WTC11 (cell line): ENCODE measurements around the gene GAS6. TPM values are rescaled to one million over a fixed set of nuclear protein-coding genes. Genes with fewer than 3 reads are reported as not detected.
"Not testable (repeated sequence)": the region's sequence is repeated elsewhere in the genome, so short reads cannot be mapped to it uniquely, and the experiment has no call there.

Source experiments
- ATAC-seq: fragments of 200-7000 bp; cut with Tn5 transposase; 2 replicates; pipeline ENCODE4 v1.10.0; 2021; ENCODE audit warnings: mild to moderate bottlenecking, moderate library complexity
- CTCF ChIA-PET: fragments of 300-600 bp; sonication (Branson Sonifier 250); formaldehyde crosslinking; loops from one replicate; lab custom pipeline; 2021; ENCODE audit warnings: antibody characterized with exemption; lab: Charles Lee
- POLR2A ChIA-PET: fragments of 350-600 bp; sonication (Branson Sonifier 250); formaldehyde crosslinking; loops from one replicate; lab custom pipeline; 2021; ENCODE audit warnings: antibody characterized with exemption; lab: Charles Lee
- DNase-seq: peaks from one replicate; pipeline ENCODE4 v3.0.0; 2021; ENCODE audit warnings: low spot score
- H3K27ac Mint-ChIP-seq: 2 replicates; pipeline ENCODE4 v1.8.0; 2021; ENCODE audit warnings: mixed read lengths
- H3K27me3 Mint-ChIP-seq: 2 replicates; pipeline ENCODE4 v1.8.0; 2021; ENCODE audit warnings: low read depth, mild to moderate bottlenecking, moderate library complexity, mixed read lengths
- H3K36me3 Mint-ChIP-seq: 2 replicates; pipeline ENCODE4 v1.8.0; 2021; ENCODE audit warnings: mixed read lengths
- H3K4me1 Mint-ChIP-seq: 2 replicates; pipeline ENCODE4 v1.8.0; 2022; ENCODE audit warnings: mixed read lengths
- H3K4me3 Mint-ChIP-seq: 2 replicates; pipeline ENCODE4 v1.8.0; 2021; ENCODE audit warnings: mild to moderate bottlenecking, moderate library complexity, mixed read lengths
- H3K9me3 Mint-ChIP-seq: 2 replicates; pipeline ENCODE4 v1.8.0; 2021; ENCODE audit warnings: mixed read lengths
- ATF1 ChIP-seq: sonication (generic); formaldehyde crosslinking; IDR thresholded peaks from 2 replicates; pipeline ENCODE4 v1.8.1; 2023; ENCODE audit warnings: mild to moderate bottlenecking, moderate library complexity, missing genetic modification reagents
- FOXK1 ChIP-seq: sonication (generic); formaldehyde crosslinking; IDR thresholded peaks from 2 replicates; pipeline ENCODE4 v1.8.0; 2022; ENCODE audit warnings: mild to moderate bottlenecking, moderate library complexity, missing genetic modification reagents
- KAT7 ChIP-seq: sonication (generic); formaldehyde crosslinking; IDR thresholded peaks from 2 replicates; pipeline ENCODE4 v1.8.1; 2023; ENCODE audit warnings: missing genetic modification reagents, mild to moderate bottlenecking, borderline replicate concordance
- MXD4 ChIP-seq: fragments of 250-450 bp; sonication (Bioruptor Pico); IDR thresholded peaks from 2 replicates; pipeline ENCODE4 v1.8.0; 2021; ENCODE audit warnings: mild to moderate bottlenecking, moderate library complexity, borderline replicate concordance
- NFATC4 ChIP-seq: fragments of 250-450 bp; sonication (Bioruptor Pico); IDR thresholded peaks from 2 replicates; pipeline ENCODE4 v1.9.0; 2021; ENCODE audit warnings: mild to moderate bottlenecking
- NFE2L1 ChIP-seq: sonication (generic); formaldehyde crosslinking; IDR thresholded peaks from 2 replicates; pipeline ENCODE4 v1.8.1; 2023; ENCODE audit warnings: missing genetic modification reagents
- SOX15 ChIP-seq: fragments of 250-450 bp; sonication (Bioruptor Pico); IDR thresholded peaks from 2 replicates; pipeline ENCODE4 v1.9.0; 2021; ENCODE audit warnings: mild to moderate bottlenecking
- SP1 ChIP-seq: sonication (generic); formaldehyde crosslinking; conservative IDR thresholded peaks from 2 replicates; pipeline ENCODE4 v1.8.1; 2022; ENCODE audit warnings: missing genetic modification reagents
- TCF7 ChIP-seq: sonication (generic); formaldehyde crosslinking; IDR thresholded peaks from 2 replicates; pipeline ENCODE4 v1.8.0; 2022; ENCODE audit warnings: mild to moderate bottlenecking, low read depth, missing genetic modification reagents, moderate library complexity
- ZNF396 ChIP-seq: fragments of 250-450 bp; sonication (Bioruptor Pico); IDR thresholded peaks from 2 replicates; pipeline ENCODE4 v1.8.0; 2021; ENCODE audit warnings: mild to moderate bottlenecking, moderate library complexity, borderline replicate concordance
- total RNA-seq: library from RNA; stranded (reverse); gene quantifications from 3 replicates; pipeline ENCODE4 v1.2.3, GENCODE V29; 2021
- TF ChIP-seq, protein P1 (sequence below): sonication (generic); formaldehyde crosslinking; IDR thresholded peaks from 2 replicates; pipeline ENCODE4 v1.8.0; 2022; ENCODE audit warnings: mild to moderate bottlenecking, missing genetic modification reagents
- TF ChIP-seq, protein P2 (sequence below): fragments of 250-450 bp; sonication (Bioruptor Pico); IDR thresholded peaks from 2 replicates; pipeline ENCODE4 v1.9.0; 2021; ENCODE audit warnings: moderate library complexity, mild to moderate bottlenecking, inconsistent platforms, borderline replicate concordance
- TF ChIP-seq, protein P3 (sequence below): sonication (generic); formaldehyde crosslinking; IDR thresholded peaks from 2 replicates; pipeline ENCODE4 v1.8.0; 2023; ENCODE audit warnings: mild to moderate bottlenecking, missing genetic modification reagents
- TF ChIP-seq, protein P4 (sequence below): sonication (generic); formaldehyde crosslinking; IDR thresholded peaks from 2 replicates; pipeline ENCODE4 v1.8.1; 2023; ENCODE audit warnings: mild to moderate bottlenecking, moderate library complexity, missing genetic modification reagents
- TF ChIP-seq, protein P5 (sequence below): sonication (generic); formaldehyde crosslinking; IDR thresholded peaks from 2 replicates; pipeline ENCODE4 v1.8.0; 2022; ENCODE audit warnings: mild to moderate bottlenecking, missing genetic modification reagents
- TF ChIP-seq, protein P6 (sequence below): fragments of 250-450 bp; sonication (Bioruptor Pico); IDR thresholded peaks from 2 replicates; pipeline ENCODE4 v2.1.2; 2022; ENCODE audit warnings: mild to moderate bottlenecking, moderate library complexity
- TF ChIP-seq, protein P7 (sequence below): sonication (generic); formaldehyde crosslinking; IDR thresholded peaks from 2 replicates; pipeline ENCODE4 v1.8.0; 2022; ENCODE audit warnings: mild to moderate bottlenecking, missing genetic modification reagents

GAS6 gene
- total RNA-seq, 1 experiment from 2014 or later: 29.4 TPM

DNA sequence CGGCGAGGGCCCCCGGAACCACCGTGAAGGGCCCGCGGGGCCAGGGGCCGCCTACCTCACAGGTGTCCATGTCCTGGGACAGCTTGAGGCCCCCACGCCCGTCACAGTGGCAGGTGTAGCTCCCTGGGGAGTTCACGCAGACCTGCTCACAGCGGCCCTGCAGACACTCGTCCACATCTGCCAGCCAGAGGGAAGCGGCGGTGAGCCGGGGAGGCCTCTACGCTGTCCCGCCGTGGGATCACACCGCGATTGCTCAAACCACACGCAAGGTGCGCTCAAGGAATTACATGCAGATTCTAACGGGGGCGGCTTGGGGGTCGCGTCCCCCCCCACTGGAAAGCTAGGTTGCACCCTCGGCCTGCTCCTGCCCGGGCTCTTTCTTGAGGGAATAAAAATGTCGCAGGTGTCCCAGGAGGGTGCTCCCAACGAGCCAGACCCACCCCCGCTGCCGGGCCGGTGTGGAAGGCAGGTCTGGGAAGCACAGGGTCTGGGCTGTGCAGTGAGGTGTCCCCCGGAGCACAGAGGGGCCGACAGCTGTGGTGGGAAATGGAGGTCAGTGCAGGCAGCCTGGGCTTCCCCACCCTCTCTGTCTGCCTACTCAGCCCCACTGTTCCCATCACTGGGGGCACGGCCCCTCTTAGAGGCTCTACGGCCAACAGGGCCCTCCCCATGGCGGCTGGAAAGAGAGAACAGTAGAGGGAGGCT is 29.2 kb downstream of the GAS6 start:
- ChIA-PET CTCF (no interaction called here), POLR2A (no interaction called here)
- Mint-ChIP-seq H3K27ac (0 out of 2 replicates have a peak overlapping the region, but pooled peaks have one; percentile 18), H3K9me3 (no peaks in the 10 kb centered on the region), H3K4me3 (no peak overlapping the region), H3K27me3 (no peaks in the 10 kb centered on the region), H3K4me1 (peaks cover 16% of the 10 kb centered on the region), H3K36me3 (peaks cover 8% of the 10 kb centered on the region)
- no peak for DNase-seq
- ATAC-seq: no peak
- TF ChIP-seq NFATC4 (CRISPR knock-in tag): no peak

DNA sequence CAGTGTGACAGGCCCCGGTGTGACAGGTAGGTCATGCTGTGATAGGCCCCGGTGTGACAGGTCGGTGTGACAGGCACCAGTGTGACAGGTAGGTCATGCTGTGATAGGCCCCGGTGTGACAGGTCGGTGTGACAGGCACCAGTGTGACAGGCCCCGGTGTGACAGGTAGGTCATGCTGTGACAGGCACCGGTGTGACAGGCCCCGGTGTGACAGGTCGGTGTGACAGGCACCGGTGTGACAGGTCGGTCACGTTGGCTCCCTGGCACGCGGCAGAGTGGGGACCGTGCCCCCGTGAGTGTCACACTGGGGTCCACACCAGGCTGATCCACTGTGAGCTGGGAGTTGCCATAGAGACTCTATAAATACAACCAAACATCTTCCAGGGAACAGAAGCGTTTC is 29.9 kb downstream of the GAS6 start:
- DNase-seq, H3K36me3 Mint-ChIP-seq, H3K27ac Mint-ChIP-seq, CTCF ChIA-PET, H3K27me3 Mint-ChIP-seq, H3K4me3 Mint-ChIP-seq, POLR2A ChIA-PET, H3K9me3 Mint-ChIP-seq, ATAC-seq: not testable (repeated sequence)
- peaks cover 16% of the 10 kb centered on the region for H3K4me1 Mint-ChIP-seq

DNA sequence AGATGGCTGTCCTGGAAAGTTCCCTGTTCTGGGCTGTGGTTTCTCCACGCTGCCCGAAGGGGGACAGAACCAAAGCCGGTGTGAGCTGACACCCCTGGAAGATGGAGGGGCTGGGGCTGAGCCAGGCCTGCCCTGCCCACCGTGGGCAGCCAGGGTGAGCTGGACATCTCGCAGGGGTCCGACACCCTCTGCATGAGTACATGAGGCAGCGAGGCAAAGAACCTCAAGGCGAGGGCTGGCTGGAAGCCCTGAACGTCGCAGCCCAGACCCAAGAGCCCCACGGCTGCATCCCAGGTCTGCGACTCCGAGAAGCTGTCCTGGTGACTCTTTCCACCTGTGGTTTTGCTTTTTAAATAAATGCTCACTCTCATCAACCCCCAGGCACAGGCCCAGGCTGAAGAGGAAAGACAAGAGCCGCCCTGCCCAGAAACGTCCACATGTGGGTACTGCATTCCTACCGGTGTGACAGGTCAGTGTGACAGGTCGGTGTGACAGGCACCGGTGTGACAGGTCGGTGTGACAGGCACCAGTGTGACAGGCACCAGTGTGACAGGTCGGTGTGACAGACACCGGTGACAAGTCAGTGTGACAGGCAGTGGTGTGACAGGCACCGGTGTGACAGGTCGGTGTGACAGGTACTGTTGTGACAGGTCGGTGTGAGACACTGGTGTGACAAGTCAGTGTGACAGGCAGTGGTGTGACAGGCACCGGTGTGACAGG is 30.6 kb downstream of the GAS6 start:
- ATAC-seq (no peak), DNase-seq (no peak)
- Mint-ChIP-seq H3K27ac (no peak overlapping the region), H3K4me1 (peaks cover 16% of the 10 kb centered on the region), H3K36me3 (peaks cover 11% of the 10 kb centered on the region), H3K9me3 (no peaks in the 10 kb centered on the region), H3K4me3 (no peak overlapping the region), H3K27me3 (no peaks in the 10 kb centered on the region)
- ChIA-PET CTCF (no interaction called here), POLR2A (no interaction called here)
- TF ChIP-seq, protein P1, sequence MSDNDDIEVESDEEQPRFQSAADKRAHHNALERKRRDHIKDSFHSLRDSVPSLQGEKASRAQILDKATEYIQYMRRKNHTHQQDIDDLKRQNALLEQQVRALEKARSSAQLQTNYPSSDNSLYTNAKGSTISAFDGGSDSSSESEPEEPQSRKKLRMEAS (CRISPR knock-in tag): no peak
- TF ChIP-seq TCF7: no peak
- TF ChIP-seq, protein P2, sequence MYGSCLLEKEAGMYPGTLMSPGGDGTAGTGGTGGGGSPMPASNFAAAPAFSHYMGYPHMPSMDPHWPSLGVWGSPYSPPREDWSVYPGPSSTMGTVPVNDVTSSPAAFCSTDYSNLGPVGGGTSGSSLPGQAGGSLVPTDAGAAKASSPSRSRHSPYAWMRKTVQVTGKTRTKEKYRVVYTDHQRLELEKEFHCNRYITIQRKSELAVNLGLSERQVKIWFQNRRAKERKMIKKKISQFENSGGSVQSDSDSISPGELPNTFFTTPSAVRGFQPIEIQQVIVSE (CRISPR knock-in tag): no peak
- no peak for TF ChIP-seq ZNF396 (CRISPR knock-in tag)
- TF ChIP-seq SP1 (CRISPR knock-in tag): no peak
- no peak for TF ChIP-seq ATF1 (CRISPR knock-in tag)
- TF ChIP-seq, protein P3, sequence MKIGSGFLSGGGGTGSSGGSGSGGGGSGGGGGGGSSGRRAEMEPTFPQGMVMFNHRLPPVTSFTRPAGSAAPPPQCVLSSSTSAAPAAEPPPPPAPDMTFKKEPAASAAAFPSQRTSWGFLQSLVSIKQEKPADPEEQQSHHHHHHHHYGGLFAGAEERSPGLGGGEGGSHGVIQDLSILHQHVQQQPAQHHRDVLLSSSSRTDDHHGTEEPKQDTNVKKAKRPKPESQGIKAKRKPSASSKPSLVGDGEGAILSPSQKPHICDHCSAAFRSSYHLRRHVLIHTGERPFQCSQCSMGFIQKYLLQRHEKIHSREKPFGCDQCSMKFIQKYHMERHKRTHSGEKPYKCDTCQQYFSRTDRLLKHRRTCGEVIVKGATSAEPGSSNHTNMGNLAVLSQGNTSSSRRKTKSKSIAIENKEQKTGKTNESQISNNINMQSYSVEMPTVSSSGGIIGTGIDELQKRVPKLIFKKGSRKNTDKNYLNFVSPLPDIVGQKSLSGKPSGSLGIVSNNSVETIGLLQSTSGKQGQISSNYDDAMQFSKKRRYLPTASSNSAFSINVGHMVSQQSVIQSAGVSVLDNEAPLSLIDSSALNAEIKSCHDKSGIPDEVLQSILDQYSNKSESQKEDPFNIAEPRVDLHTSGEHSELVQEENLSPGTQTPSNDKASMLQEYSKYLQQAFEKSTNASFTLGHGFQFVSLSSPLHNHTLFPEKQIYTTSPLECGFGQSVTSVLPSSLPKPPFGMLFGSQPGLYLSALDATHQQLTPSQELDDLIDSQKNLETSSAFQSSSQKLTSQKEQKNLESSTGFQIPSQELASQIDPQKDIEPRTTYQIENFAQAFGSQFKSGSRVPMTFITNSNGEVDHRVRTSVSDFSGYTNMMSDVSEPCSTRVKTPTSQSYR (CRISPR knock-in tag): no peak
- no peak for TF ChIP-seq SOX15
- TF ChIP-seq, protein P4, sequence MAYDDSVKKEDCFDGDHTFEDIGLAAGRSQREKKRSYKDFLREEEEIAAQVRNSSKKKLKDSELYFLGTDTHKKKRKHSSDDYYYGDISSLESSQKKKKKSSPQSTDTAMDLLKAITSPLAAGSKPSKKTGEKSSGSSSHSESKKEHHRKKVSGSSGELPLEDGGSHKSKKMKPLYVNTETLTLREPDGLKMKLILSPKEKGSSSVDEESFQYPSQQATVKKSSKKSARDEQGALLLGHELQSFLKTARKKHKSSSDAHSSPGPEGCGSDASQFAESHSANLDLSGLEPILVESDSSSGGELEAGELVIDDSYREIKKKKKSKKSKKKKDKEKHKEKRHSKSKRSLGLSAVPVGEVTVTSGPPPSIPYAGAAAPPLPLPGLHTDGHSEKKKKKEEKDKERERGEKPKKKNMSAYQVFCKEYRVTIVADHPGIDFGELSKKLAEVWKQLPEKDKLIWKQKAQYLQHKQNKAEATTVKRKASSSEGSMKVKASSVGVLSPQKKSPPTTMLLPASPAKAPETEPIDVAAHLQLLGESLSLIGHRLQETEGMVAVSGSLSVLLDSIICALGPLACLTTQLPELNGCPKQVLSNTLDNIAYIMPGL (CRISPR knock-in tag): no peak
- no peak for TF ChIP-seq KAT7 (CRISPR knock-in tag)
- TF ChIP-seq NFATC4 (CRISPR knock-in tag): no peak

DNA sequence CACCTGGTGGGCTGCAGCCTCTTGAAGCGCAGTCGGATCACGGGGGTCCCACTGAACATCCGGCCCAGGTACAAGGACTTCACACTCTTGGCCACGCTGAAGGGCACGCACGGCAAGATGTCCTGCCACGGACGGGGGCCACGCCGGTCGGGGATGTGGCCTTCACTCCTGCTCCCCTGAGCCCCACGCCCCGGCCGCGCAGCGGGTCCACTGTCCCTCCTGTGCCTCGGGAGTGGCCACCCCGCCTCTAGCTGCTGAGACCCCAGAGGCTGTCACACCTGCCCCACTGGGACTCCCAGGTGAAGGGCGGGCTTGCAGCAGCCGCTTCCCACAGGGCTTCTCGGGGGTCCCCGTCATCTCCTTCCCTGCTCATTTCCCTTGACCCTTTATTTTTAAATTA is 31.2 kb downstream of the GAS6 start:
- Mint-ChIP-seq H3K4me1 (peaks cover 11% of the 10 kb centered on the region), H3K36me3 (peaks cover 13% of the 10 kb centered on the region), H3K4me3 (no peak overlapping the region), H3K27ac (no peak overlapping the region), H3K9me3 (no peaks in the 10 kb centered on the region), H3K27me3 (no peaks in the 10 kb centered on the region)
- ChIA-PET CTCF (no interaction called here), POLR2A (no interaction called here)
- TF ChIP-seq MXD4 (CRISPR knock-in tag) (no peak), FOXK1 (CRISPR knock-in tag) (no peak), NFE2L1 (CRISPR knock-in tag) (no peak)
- TF ChIP-seq, protein P5, sequence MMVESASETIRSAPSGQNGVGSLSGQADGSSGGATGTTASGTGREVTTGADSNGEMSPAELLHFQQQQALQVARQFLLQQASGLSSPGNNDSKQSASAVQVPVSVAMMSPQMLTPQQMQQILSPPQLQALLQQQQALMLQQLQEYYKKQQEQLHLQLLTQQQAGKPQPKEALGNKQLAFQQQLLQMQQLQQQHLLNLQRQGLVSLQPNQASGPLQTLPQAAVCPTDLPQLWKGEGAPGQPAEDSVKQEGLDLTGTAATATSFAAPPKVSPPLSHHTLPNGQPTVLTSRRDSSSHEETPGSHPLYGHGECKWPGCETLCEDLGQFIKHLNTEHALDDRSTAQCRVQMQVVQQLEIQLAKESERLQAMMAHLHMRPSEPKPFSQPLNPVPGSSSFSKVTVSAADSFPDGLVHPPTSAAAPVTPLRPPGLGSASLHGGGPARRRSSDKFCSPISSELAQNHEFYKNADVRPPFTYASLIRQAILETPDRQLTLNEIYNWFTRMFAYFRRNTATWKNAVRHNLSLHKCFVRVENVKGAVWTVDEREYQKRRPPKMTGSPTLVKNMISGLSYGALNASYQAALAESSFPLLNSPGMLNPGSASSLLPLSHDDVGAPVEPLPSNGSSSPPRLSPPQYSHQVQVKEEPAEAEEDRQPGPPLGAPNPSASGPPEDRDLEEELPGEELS: no peak
- TF ChIP-seq, protein P6, sequence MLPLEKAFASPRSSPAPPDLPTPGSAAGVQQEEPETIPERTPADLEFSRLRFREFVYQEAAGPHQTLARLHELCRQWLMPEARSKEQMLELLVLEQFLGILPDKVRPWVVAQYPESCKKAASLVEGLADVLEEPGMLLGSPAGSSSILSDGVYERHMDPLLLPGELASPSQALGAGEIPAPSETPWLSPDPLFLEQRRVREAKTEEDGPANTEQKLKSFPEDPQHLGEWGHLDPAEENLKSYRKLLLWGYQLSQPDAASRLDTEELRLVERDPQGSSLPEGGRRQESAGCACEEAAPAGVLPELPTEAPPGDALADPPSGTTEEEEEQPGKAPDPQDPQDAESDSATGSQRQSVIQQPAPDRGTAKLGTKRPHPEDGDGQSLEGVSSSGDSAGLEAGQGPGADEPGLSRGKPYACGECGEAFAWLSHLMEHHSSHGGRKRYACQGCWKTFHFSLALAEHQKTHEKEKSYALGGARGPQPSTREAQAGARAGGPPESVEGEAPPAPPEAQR (CRISPR knock-in tag): no peak
- TF ChIP-seq, protein P7, sequence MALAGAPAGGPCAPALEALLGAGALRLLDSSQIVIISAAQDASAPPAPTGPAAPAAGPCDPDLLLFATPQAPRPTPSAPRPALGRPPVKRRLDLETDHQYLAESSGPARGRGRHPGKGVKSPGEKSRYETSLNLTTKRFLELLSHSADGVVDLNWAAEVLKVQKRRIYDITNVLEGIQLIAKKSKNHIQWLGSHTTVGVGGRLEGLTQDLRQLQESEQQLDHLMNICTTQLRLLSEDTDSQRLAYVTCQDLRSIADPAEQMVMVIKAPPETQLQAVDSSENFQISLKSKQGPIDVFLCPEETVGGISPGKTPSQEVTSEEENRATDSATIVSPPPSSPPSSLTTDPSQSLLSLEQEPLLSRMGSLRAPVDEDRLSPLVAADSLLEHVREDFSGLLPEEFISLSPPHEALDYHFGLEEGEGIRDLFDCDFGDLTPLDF: no peak
- no peak for DNase-seq
- ATAC-seq: no peak
